ENCODE results near the gene ENHO.
A peak's percentile ranks its signal among the peaks of the same experiment; 100 is the strongest.
"Not testable (repeated sequence)": the region's sequence is repeated elsewhere in the genome, so short reads cannot be mapped to it uniquely, and the experiment has no call there.

The ENHO gene

GRCh38 chr9:34506623-34507022 is 16.2 kb downstream of the ENHO start:
- no peak for DNase-seq (ENCODE audit: low read depth)

DNA sequence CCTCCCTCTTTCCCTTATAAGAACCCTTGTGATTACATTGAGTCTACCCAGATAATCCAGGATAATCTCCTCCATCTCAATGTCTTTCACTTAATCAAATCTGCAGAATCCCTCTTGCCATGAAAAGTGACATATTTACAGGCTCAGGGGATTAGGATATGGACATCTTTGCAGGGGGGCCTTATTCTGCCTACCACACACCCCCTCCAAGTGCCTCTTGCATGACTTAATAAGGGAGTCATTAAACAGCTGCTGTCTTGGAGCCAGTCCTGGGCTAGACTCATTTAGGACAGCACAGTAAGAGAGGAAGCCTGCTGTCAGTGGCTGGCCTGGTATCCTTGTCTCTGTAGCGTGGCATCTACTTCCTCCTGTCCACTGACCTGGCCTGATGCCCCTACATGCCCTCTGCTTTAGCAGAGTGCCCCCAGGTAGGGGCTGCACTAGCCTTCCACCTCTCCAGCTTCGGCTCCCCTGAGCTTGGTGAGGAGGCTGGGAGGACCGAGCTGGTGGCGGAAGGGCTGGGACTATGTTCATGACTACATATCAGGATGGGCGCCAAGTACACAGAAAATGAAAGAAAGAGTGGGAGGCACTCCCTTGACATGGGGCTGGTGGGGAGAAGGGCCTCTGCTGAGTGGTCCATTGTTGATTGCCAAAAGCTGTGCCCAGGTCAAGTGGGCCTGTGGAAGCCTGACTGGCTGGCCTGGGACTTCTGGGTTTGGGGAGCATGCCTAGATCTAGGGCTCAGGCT is 17.2 kb downstream of the ENHO start:
- DNase-seq (ENCODE audit: low read depth) = peak; percentile 8

- DNase-seq (ENCODE audit: low read depth) = peak; percentile 16
These were observed 19.4 kb downstream of the ENHO start for GRCh38 chr9:34503406-34503805.

DNA sequence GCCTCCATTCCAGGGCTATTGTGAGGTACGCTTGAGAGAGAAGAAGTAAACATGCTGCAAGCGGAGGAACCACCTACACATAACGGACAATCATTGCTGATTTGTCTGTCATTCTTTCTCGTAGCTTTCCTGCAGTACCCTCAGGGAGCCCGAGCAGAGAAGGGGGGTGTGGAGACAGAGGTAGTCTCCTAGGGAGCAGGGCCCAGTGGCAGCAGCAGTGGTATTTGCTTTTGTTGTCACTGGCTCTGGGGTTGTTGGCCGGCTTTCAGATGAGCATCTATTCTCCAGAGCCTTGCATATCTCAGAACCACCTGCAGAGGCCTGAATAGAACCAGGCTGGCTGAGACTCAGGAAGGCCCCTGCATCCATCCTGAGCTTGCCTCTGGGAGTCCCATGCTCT is 19.9 kb downstream of the ENHO start:
- DNase-seq (ENCODE audit: low read depth) = no peak

DNA sequence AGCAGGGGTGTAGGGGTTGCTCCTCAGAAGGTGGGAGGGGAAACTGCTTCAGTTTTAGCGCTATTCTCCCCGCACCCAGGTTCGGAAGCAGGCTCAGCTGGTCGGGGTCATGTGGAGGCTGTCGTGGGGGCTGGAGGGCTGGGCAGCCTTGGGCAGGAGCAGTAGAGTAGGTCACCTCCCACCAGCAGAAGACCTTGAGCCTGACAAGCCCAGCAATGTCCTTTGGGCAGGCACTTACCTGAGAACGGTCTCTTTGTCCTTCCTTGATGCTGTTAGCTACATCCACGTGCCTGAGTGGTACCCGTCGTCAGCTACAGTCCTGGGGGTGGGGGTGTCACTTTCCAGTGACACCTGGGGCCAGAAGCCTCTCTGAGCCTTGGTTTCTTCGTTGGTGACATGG is 20.3 kb downstream of the ENHO start:
- no peak for DNase-seq (ENCODE audit: low read depth)

DNA sequence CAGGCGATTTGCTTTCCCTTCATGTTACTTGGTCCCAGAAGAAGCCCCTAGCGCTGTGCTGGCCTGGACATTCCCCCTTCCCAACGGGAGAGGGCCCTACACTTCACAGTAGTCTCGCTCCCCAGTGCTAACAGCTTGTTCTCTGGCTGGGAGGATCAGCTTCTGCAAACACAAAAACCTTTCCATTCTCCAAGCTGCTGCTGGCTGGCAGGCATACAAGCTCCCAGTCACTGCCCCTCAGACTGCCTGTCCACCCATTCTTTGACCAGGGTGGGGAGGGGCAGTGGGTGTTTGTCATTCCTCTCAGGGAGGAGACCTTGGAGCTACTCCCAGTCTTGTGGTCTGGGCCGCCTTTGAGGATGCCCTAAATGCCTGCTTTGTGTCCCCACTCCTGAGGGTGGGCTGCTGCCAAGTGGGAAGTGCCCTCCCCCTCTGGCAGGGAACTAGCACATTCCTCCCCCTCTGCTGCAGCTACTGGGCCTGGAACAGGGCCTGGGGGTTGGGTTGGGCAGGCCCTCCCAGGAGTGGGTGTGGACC is 20.8 kb downstream of the ENHO start:
- peak; percentile 77 for DNase-seq (ENCODE audit: low read depth)

- no peak for DNase-seq (ENCODE audit: low read depth)
These were observed 21.4 kb downstream of the ENHO start for GRCh38 chr9:34501372-34501771.

DNA sequence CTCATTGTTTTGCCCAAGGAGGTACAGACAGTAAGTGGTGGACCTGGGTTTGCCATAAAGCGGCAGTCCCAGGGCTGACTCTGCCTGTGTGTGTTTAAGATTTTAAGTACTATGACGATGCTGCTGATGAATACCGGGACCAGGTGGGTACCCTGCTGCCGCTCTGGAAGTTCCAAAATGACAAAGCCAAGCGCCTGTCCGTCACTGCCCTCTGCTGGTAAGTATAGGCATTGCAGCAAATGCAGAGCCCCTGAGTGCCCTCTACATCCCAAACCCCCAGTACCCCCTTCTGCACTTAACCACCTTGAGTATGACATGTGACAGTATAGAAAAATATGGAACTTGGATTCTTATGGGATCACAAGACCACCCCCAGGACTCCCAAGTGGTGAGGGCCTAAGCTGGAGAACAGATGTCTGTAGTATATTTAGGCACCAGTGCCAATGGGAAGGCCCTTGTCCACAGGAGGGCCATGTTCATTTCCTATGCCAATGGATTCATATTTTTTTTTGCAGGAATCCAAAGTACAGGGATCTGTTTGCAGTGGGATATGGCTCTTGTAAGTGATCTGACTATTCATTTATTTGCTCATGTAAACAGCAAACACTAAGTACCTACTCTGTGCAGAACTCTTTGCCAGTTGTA is 22.0 kb downstream of the ENHO start:
- peak; percentile 54 for DNase-seq (ENCODE audit: low read depth)

DNA sequence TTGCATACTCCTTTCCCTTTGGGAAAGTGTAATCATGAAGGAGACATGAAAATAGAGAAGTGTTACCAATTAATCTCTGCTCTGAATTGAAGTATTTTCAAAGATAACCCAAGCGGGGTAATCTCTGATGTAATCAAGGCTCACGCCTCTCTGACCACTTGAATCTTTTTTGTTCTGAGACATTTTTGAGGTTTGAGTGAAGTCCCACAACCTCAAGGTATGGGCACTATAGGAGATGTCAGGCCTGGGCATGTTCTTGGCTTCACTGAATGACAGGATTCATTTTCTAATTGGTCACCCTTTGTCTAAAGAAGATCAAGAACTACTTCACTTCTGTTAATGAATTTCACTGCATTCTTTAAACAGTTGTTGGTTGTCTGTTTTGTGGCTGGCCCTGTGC is 23.7 kb downstream of the ENHO start:
- no peak for DNase-seq (ENCODE audit: low read depth)

GRCh38 chr9:34498553-34498952 is 24.2 kb downstream of the ENHO start:
- no peak for DNase-seq (ENCODE audit: low read depth)

GRCh38 chr9:34496149-34496712 is 26.6 kb downstream of the ENHO start:
- DNase-seq (ENCODE audit: low read depth) = peak; percentile 28

DNA sequence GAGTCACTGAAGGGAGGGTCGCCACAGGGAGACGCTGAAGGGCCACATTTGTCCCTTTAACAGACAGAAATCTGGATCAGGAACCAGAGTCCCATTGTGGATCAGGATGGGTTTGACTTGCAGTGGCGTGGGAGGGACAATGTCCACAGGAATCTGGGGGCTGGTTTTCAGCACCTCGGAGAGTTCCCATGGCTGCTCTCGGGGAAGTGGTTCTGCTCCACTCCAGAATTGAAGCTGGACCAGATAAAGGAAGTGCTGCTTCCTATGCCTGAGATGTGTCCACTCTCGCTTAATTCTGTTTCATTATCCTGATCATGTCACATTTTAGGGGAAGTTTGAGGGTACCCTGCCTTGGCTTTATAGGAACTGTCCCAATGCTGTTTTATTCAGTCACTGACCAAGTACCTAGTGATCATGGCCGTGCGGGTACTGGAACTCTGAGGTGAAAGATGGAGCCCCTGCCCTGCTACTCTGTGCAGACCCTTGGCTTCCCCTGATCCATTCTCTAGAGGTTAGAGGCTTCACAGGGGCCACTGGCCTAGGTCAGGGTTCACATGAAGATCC is 28.7 kb downstream of the ENHO start:
- DNase-seq (ENCODE audit: low read depth) = peak; percentile 70

DNA sequence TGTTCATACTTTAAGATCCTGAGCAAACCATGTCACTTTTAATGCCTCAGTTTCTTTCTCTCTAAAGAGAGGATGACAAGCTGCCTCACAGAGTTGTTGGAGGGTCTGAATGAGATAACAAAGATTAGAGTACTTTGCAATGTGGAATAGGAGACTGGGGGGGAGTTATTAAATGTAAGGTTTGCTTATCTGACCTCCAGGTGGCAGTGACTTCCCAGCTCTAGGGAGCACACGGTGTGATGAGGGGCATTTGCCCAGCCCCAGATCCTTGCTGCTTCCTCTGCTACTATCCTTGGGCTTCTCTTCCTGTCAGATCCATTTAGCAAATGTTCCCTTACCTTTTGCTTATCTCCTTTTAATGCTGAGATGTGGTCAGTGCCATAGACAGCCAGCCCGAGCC is 30.7 kb downstream of the ENHO start:
- no peak for DNase-seq (ENCODE audit: low read depth)

DNA sequence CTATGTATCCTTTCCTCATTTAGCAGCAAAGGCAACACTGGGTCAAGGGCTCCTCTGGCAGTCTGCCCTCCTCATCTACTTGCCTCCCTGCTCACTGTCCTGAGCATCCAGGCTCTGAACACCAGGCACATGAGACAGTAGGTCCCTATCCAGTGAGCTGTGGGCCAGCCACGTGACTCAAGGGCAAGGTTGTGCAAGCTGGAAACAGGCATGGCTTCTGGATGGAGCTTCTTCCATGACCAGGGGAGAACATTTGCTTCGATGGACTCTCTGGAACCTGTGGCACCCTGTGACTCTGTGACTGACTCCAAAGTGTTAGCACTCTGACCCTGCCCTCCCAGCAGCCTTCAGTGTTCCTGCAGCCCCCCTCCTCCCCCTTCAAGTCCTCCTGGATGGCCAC is 31.2 kb downstream of the ENHO start:
- no peak for DNase-seq (ENCODE audit: low read depth)

GRCh38 chr9:34490760-34491159 is 32.0 kb downstream of the ENHO start:
- no peak for DNase-seq (ENCODE audit: low read depth)

DNA sequence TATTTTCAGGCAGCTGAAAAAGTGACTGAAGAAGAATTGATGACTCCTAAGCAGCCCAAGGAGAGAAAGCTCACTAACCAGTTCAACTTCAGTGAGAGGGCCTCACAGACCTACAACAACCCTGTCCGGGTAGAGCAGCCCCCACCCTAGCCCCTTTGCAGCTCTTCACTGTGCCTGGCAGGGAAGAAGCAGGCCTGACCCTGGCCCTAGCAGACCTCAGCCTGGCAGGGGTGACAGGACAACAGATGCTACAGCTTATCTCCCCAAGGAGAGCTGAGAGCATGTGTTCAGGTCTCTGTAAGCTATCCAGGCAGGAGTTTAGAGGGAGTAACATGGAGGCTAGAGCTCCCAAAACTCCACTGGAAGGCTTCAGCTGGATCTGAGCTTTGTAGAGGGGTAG is 32.4 kb downstream of the ENHO start:
- DNase-seq (ENCODE audit: low read depth) = no peak

DNA sequence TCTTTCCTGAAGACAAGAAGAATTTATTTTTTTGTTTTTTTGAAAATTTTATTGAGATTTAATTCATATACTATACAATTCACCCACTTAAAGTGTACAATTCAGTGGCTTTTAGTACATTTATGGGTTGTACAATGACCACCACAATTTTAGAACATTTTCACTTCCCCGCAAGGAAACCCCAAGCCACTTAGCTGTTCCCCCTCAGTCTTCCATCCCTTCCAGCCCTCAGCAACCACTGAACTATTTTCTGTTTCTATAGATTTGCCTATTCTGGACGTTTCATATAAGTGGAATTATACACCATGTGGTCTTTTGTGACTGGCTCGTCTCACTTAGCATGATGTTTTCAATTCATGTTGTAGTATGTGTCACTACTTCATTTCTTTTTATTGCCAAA is 36.2 kb downstream of the ENHO start:
- no peak for DNase-seq (ENCODE audit: low read depth)

GRCh38 chr9:34485822-34486221 is 37.0 kb downstream of the ENHO start:
- DNase-seq (ENCODE audit: low read depth) = no peak

- DNase-seq (ENCODE audit: low read depth) = no peak
These were observed 38.1 kb downstream of the ENHO start for GRCh38 chr9:34484678-34485077.

GRCh38 chr9:34482746-34483145 is 40.0 kb downstream of the ENHO start:
- DNase-seq (ENCODE audit: low read depth) = not testable (repeated sequence)

DNA sequence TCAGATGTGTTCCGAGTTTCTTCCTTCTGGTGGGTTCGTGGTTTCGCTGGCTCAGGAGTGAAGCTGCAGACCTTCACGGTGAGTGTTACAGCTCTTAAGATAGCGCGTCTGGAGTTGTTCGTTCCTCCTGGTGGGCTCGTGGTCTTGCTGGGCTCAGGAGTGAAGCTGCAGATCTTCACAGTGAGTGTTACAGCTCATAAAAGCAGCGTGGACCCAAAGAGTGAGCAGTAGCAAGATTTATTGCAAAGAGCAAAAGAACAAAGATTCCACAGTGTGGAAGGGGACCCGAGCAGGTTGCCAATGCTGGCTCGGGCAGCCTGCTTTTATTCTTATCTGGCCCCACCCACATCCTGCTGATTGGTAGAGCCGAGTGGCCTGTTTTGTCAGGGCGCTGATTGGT is 41.2 kb downstream of the ENHO start:
- not testable (repeated sequence) for DNase-seq (ENCODE audit: low read depth)

GRCh38 chr9:34479431-34479866 is 43.3 kb downstream of the ENHO start:
- no peak for DNase-seq (ENCODE audit: low read depth)

GRCh38 chr9:34477541-34477940 is 45.2 kb downstream of the ENHO start:
- no peak for DNase-seq (ENCODE audit: low read depth)
